SK-N-SH (cell line): Measurements from ENCODE around the gene DMRT3.

Source experiments
- CTCF ChIP-seq: fragments of 200-600 bp; sonication (generic); IDR thresholded peaks from 2 replicates; pipeline ENCODE4 v1.6.1; 2017; ENCODE audit warnings: antibody characterized with exemption, mild to moderate bottlenecking, moderate library complexity
- ELF1 ChIP-seq: IDR thresholded peaks from 2 replicates; pipeline ENCODE4 v1.4.0; 2012
- EP300 ChIP-seq, 2 experiments: IDR thresholded peaks; 2 replicates each; pipeline versions ENCODE4 v1.4.0 to v1.6.1; 2012; ENCODE audit warnings: borderline replicate concordance in 1 of 2, low read depth in 1 of 2, low read length in 1 of 2
- GABPA ChIP-seq: IDR thresholded peaks from 2 replicates; pipeline ENCODE4 v1.4.0; 2012; ENCODE audit warnings: low read depth, mild to moderate bottlenecking
- GATA2 ChIP-seq: sonication (generic); formaldehyde crosslinking; IDR thresholded peaks from 2 replicates; pipeline ENCODE4 v1.5.0; 2020; ENCODE audit warnings: mild to moderate bottlenecking, missing genetic modification reagents
- IRF3 ChIP-seq: fragments of 150-350 bp; IDR thresholded peaks from 2 replicates; pipeline ENCODE4 v1.6.1; 2016; ENCODE audit warnings: mild to moderate bottlenecking, low read depth, low read length
- MAX ChIP-seq: IDR thresholded peaks from 2 replicates; pipeline ENCODE4 v1.4.0; 2012; ENCODE audit warnings: low read depth
- MXI1 ChIP-seq: IDR thresholded peaks from 2 replicates; pipeline ENCODE4 v1.6.1; 2012; ENCODE audit warnings: mild to moderate bottlenecking, low read depth, low read length, improper control_type of control experiment
- NFIC ChIP-seq: IDR thresholded peaks from 2 replicates; pipeline ENCODE4 v1.4.0; 2012; ENCODE audit warnings: borderline replicate concordance
- REST ChIP-seq: IDR thresholded peaks from 2 replicates; pipeline ENCODE4 v1.6.1; 2012; ENCODE audit warnings: mild to moderate bottlenecking, low read depth, low read length, moderate library complexity
- RFX5 ChIP-seq: IDR thresholded peaks from 2 replicates; pipeline ENCODE4 v1.6.1; 2012; ENCODE audit warnings: mild to moderate bottlenecking, improper control_type of control experiment, low read length
- SIN3A ChIP-seq: IDR thresholded peaks from 2 replicates; pipeline ENCODE4 v1.6.1; 2012; ENCODE audit warnings: low read depth, mild to moderate bottlenecking, low read length, moderate library complexity, borderline replicate concordance
- USF1 ChIP-seq: IDR thresholded peaks from 2 replicates; pipeline ENCODE4 v1.4.0; 2012; ENCODE audit warnings: low read depth, borderline replicate concordance
- YY1 ChIP-seq: IDR thresholded peaks from 2 replicates; pipeline ENCODE4 v1.4.0; 2012; ENCODE audit warnings: low read depth, mild to moderate bottlenecking

- TF ChIP-seq IRF3 (no peak), MXI1 (no peak), USF1 (no peak), MAX (no peak), CTCF (no peak), EP300 (IDR thresholded peaks at IDR 0.05; ENCODE audit: borderline replicate concordance in 1 of 2, low read depth in 1 of 2, low read length in 1 of 2) (no peak), YY1 (no peak), GATA2 (no peak), REST (no peak), SIN3A (no peak), NFIC (no peak), RFX5 (no peak), ELF1 (no peak), GABPA (no peak)
Observed at GRCh38 chr9:965497-965896, 11.0 kb upstream of the DMRT3 start.
